ENCODE data around the gene NLRP10. TPM values are rescaled to one million over a fixed set of nuclear protein-coding genes. Genes with fewer than 3 reads are reported as not detected.

NLRP10 gene
- total RNA-seq, 1 donor from 2014 or later, result 0.70 TPM

GRCh38 chr11:7955191-7955590, 10.1 kb downstream of the NLRP10 start:
- Mint-ChIP-seq H3K27ac (ENCODE audit: unreplicated experiment) (no peak overlapping the region), H3K36me3 (ENCODE audit: low read depth) (peaks cover 1% of the 10 kb centered on the region), H3K4me3 (ENCODE audit: unreplicated experiment) (no peak overlapping the region), H3K27me3 (ENCODE audit: low read depth) (peaks cover 2% of the 10 kb centered on the region), H3K9me3 (ENCODE audit: low read depth) (peaks cover 6% of the 10 kb centered on the region), H3K4me1 (ENCODE audit: low read depth) (no peaks in the 10 kb centered on the region)
- DNase-seq (ENCODE audit: low spot score), result no peak
- TF ChIP-seq, protein P1, sequence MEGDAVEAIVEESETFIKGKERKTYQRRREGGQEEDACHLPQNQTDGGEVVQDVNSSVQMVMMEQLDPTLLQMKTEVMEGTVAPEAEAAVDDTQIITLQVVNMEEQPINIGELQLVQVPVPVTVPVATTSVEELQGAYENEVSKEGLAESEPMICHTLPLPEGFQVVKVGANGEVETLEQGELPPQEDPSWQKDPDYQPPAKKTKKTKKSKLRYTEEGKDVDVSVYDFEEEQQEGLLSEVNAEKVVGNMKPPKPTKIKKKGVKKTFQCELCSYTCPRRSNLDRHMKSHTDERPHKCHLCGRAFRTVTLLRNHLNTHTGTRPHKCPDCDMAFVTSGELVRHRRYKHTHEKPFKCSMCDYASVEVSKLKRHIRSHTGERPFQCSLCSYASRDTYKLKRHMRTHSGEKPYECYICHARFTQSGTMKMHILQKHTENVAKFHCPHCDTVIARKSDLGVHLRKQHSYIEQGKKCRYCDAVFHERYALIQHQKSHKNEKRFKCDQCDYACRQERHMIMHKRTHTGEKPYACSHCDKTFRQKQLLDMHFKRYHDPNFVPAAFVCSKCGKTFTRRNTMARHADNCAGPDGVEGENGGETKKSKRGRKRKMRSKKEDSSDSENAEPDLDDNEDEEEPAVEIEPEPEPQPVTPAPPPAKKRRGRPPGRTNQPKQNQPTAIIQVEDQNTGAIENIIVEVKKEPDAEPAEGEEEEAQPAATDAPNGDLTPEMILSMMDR (IDR thresholded peaks at IDR 0.05), result no peak

- peaks cover 5% of the 10 kb centered on the region for H3K27me3 Mint-ChIP-seq (ENCODE audit: low read depth)
- no peak for DNase-seq (ENCODE audit: low spot score)
- H3K9me3 Mint-ChIP-seq (ENCODE audit: low read depth), result no peaks in the 10 kb centered on the region
- TF ChIP-seq, protein P1 (IDR thresholded peaks at IDR 0.05), result no peak
- no peaks in the 10 kb centered on the region for H3K4me1 Mint-ChIP-seq (ENCODE audit: low read depth)
- peaks cover 3% of the 10 kb centered on the region for H3K36me3 Mint-ChIP-seq (ENCODE audit: low read depth)
- H3K27ac Mint-ChIP-seq (ENCODE audit: unreplicated experiment), result no peak overlapping the region
- H3K4me3 Mint-ChIP-seq (ENCODE audit: unreplicated experiment), result no peak overlapping the region
Measured at GRCh38 chr11:7949934-7950333, 15.3 kb downstream of the NLRP10 start.

GRCh38 chr11:7944123-7944522, 21.1 kb downstream of the NLRP10 start:
- no peak overlapping the region for H3K4me3 Mint-ChIP-seq (ENCODE audit: unreplicated experiment)
- H3K4me1 Mint-ChIP-seq (ENCODE audit: low read depth), result no peaks in the 10 kb centered on the region
- H3K36me3 Mint-ChIP-seq (ENCODE audit: low read depth), result peaks cover 3% of the 10 kb centered on the region
- no peak for DNase-seq (ENCODE audit: low spot score)
- peaks cover 9% of the 10 kb centered on the region for H3K27me3 Mint-ChIP-seq (ENCODE audit: low read depth)
- TF ChIP-seq, protein P1 (IDR thresholded peaks at IDR 0.05), result no peak
- H3K27ac Mint-ChIP-seq (ENCODE audit: unreplicated experiment), result no peak overlapping the region
- H3K9me3 Mint-ChIP-seq (ENCODE audit: low read depth), result peaks cover 23% of the 10 kb centered on the region

DNA sequence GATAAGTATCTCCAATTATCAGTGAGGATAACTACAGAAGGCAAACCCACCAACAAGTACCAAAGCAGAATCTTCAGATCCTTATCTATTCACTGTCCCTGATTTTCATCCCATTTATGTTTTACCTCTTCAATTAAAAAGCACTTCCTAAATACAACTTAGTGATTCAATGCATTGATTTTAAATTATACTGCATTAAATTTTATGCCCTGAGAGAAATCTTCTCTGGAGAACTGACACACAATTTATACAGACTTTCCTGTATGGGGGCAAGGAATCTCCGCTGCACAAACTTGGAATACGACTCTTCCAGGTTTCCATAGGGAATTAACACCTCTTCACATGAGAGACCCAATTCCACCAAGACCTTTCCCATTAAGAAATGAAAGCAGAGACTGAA, 23.6 kb downstream of the NLRP10 start, which contains the start of gene OR10A3:
Gene OR10A3, minus strand, starts transcription at position 101 of the 400 bp plus-strand sequence. CDS start 2,188 bp downstream, outside the sequence.
- DNase-seq (ENCODE audit: low spot score), result no peak
- peaks cover 2% of the 10 kb centered on the region for H3K36me3 Mint-ChIP-seq (ENCODE audit: low read depth)
- peaks cover 7% of the 10 kb centered on the region for H3K27me3 Mint-ChIP-seq (ENCODE audit: low read depth)
- TF ChIP-seq, protein P1 (IDR thresholded peaks at IDR 0.05), result no peak
- H3K4me3 Mint-ChIP-seq (ENCODE audit: unreplicated experiment), result no peak within 1 kb of the TSS
- H3K27ac Mint-ChIP-seq (ENCODE audit: unreplicated experiment), result no peak within 1 kb of the TSS
- H3K4me1 Mint-ChIP-seq (ENCODE audit: low read depth), result no peaks in the 10 kb centered on the region
- H3K9me3 Mint-ChIP-seq (ENCODE audit: low read depth), result peaks cover 23% of the 10 kb centered on the region

GRCh38 chr11:7941146-7941545, 24.1 kb downstream of the NLRP10 start:
- H3K27me3 Mint-ChIP-seq (ENCODE audit: low read depth), result peaks cover 7% of the 10 kb centered on the region
- H3K36me3 Mint-ChIP-seq (ENCODE audit: low read depth), result peaks cover 2% of the 10 kb centered on the region
- H3K9me3 Mint-ChIP-seq (ENCODE audit: low read depth), result peaks cover 23% of the 10 kb centered on the region
- no peak overlapping the region for H3K27ac Mint-ChIP-seq (ENCODE audit: unreplicated experiment)
- no peak for DNase-seq (ENCODE audit: low spot score)
- H3K4me1 Mint-ChIP-seq (ENCODE audit: low read depth), result no peaks in the 10 kb centered on the region
- no peak overlapping the region for H3K4me3 Mint-ChIP-seq (ENCODE audit: unreplicated experiment)
- TF ChIP-seq, protein P1 (IDR thresholded peaks at IDR 0.05), result no peak
